Measurements from ENCODE around the gene PXDN.

Gene PXDN

GRCh38 chr2:1621041-1621440 lies 123.3 kb downstream of the PXDN start:
- Histone ChIP-seq H2AFZ (ENCODE audit: low read length) (no peak overlapping the region), H3K79me2 (ENCODE audit: insufficient read depth, low read length) (no peaks in the 10 kb centered on the region), H3F3A (ENCODE audit: low read depth) (no peaks in the 10 kb centered on the region), H3K9me2 (replicated peaks; ENCODE audit: low read depth, low read length) (no peaks in the 10 kb centered on the region), H3K4me1 (ENCODE audit: insufficient read depth, low read length, poor library complexity, severe bottlenecking) (peaks cover 14% of the 10 kb centered on the region), H3K36me3 (ENCODE audit: insufficient read depth, low read length) (no peaks in the 10 kb centered on the region), H3K9ac (ENCODE audit: low read depth, low read length, poor library complexity, severe bottlenecking) (peak overlapping the region; percentile 33), H4K20me1 (ENCODE audit: insufficient read depth, low read length, poor library complexity, severe bottlenecking) (no peaks in the 10 kb centered on the region), H3K4me2 (ENCODE audit: low read depth, low read length, poor library complexity, severe bottlenecking) (peak overlapping the region; percentile 51), H3K4me3 (ENCODE audit: low read length, poor library complexity, severe bottlenecking) (peak overlapping the region; percentile 15), H3K9me3 (ENCODE audit: insufficient read depth, low read depth, low read length) (peaks cover 4% of the 10 kb centered on the region; the same call in 1 of the 2 replicates), H3K27me3 (ENCODE audit: insufficient read depth, low read length, poor library complexity, severe bottlenecking) (no peaks in the 10 kb centered on the region)
- TF ChIP-seq EZH2phosphoT487 (IDR thresholded peaks at IDR 0.05; ENCODE audit: borderline replicate concordance) (no peak), CTCF (conservative IDR thresholded peaks at IDR 0.05; ENCODE audit: low read length) (no peak)

- Histone ChIP-seq H2AFZ (ENCODE audit: low read length) (no peak overlapping the region), H3K27me3 (ENCODE audit: insufficient read depth, low read length, poor library complexity, severe bottlenecking) (no peaks in the 10 kb centered on the region), H3K4me2 (ENCODE audit: low read depth, low read length, poor library complexity, severe bottlenecking) (no peak overlapping the region), H3K4me1 (ENCODE audit: insufficient read depth, low read length, poor library complexity, severe bottlenecking) (peaks cover 21% of the 10 kb centered on the region), H3K4me3 (ENCODE audit: low read length, poor library complexity, severe bottlenecking) (no peak overlapping the region), H4K20me1 (ENCODE audit: insufficient read depth, low read length, poor library complexity, severe bottlenecking) (no peaks in the 10 kb centered on the region), H3K9me2 (replicated peaks; ENCODE audit: low read depth, low read length) (no peaks in the 10 kb centered on the region), H3K79me2 (ENCODE audit: insufficient read depth, low read length) (no peaks in the 10 kb centered on the region), H3K9me3 (ENCODE audit: insufficient read depth, low read depth, low read length) (peaks cover 4% of the 10 kb centered on the region; the same call in 1 of the 2 replicates), H3K9ac (ENCODE audit: low read depth, low read length, poor library complexity, severe bottlenecking) (no peak overlapping the region), H3K36me3 (ENCODE audit: insufficient read depth, low read length) (no peaks in the 10 kb centered on the region), H3F3A (ENCODE audit: low read depth) (no peaks in the 10 kb centered on the region)
- TF ChIP-seq CTCF (conservative IDR thresholded peaks at IDR 0.05; ENCODE audit: low read length) (no peak), EZH2phosphoT487 (IDR thresholded peaks at IDR 0.05; ENCODE audit: borderline replicate concordance) (no peak)
Measured at GRCh38 chr2:1620081-1620480, 124.2 kb downstream of the PXDN start.

- no peak overlapping the region for H3K4me2 ChIP-seq (ENCODE audit: low read depth, low read length, poor library complexity, severe bottlenecking)
- H3K36me3 ChIP-seq (ENCODE audit: insufficient read depth, low read length), result no peaks in the 10 kb centered on the region
- H3K9me3 ChIP-seq (ENCODE audit: insufficient read depth, low read depth, low read length), result peaks cover 4% of the 10 kb centered on the region; the same call in 1 of the 2 replicates
- H3K4me3 ChIP-seq (ENCODE audit: low read length, poor library complexity, severe bottlenecking), result no peak overlapping the region
- H3F3A ChIP-seq (ENCODE audit: low read depth), result no peaks in the 10 kb centered on the region
- H2AFZ ChIP-seq (ENCODE audit: low read length), result no peak overlapping the region
- no peak overlapping the region for H3K9ac ChIP-seq (ENCODE audit: low read depth, low read length, poor library complexity, severe bottlenecking)
- no peaks in the 10 kb centered on the region for H3K9me2 ChIP-seq (replicated peaks; ENCODE audit: low read depth, low read length)
- no peaks in the 10 kb centered on the region for H3K79me2 ChIP-seq (ENCODE audit: insufficient read depth, low read length)
- peaks cover 26% of the 10 kb centered on the region for H3K4me1 ChIP-seq (ENCODE audit: insufficient read depth, low read length, poor library complexity, severe bottlenecking)
- no peaks in the 10 kb centered on the region for H4K20me1 ChIP-seq (ENCODE audit: insufficient read depth, low read length, poor library complexity, severe bottlenecking)
- H3K27me3 ChIP-seq (ENCODE audit: insufficient read depth, low read length, poor library complexity, severe bottlenecking), result no peaks in the 10 kb centered on the region
- TF ChIP-seq CTCF (conservative IDR thresholded peaks at IDR 0.05; ENCODE audit: low read length), result no peak
- no peak for TF ChIP-seq EZH2phosphoT487 (IDR thresholded peaks at IDR 0.05; ENCODE audit: borderline replicate concordance)
Measured at GRCh38 chr2:1619556-1619955, 124.8 kb downstream of the PXDN start.

Data from Loucy (cell line).